ENCODE data around the gene RHBG.
"Not testable (repeated sequence)": the region's sequence is repeated elsewhere in the genome, so short reads cannot be mapped to it uniquely, and the experiment has no call there.

The RHBG gene

GRCh38 chr1:156344409-156344808 lies 24.6 kb upstream of the RHBG start:
- Histone ChIP-seq H3K27ac (ENCODE audit: low read length) (no peak overlapping the region), H3K36me3 (ENCODE audit: control insufficient read depth, insufficient read depth, low read length) (no peaks in the 10 kb centered on the region), H3K4me3 (ENCODE audit: low read length) (no peak overlapping the region), H3K9me3 (ENCODE audit: control insufficient read depth, insufficient read depth, low read length) (no peaks in the 10 kb centered on the region), H3K27me3 (ENCODE audit: control insufficient read depth, insufficient read depth, low read length) (no peaks in the 10 kb centered on the region), H3K4me1 (ENCODE audit: control insufficient read depth, insufficient read depth, low read length) (no peaks in the 10 kb centered on the region)
- no CpG with 5 or more reads among the region's 3 CpGs for WGBS (ENCODE audit: insufficient coverage, insufficient read length)
- DNase-seq (ENCODE audit: low read depth, low spot score): no peak

GRCh38 chr1:156346035-156346434 lies 23.0 kb upstream of the RHBG start:
- H3K36me3 ChIP-seq (ENCODE audit: control insufficient read depth, insufficient read depth, low read length); H3K4me1 ChIP-seq (ENCODE audit: control insufficient read depth, insufficient read depth, low read length); DNase-seq (ENCODE audit: low read depth, low spot score); H3K27me3 ChIP-seq (ENCODE audit: control insufficient read depth, insufficient read depth, low read length); H3K4me3 ChIP-seq (ENCODE audit: low read length); H3K9me3 ChIP-seq (ENCODE audit: control insufficient read depth, insufficient read depth, low read length); H3K27ac ChIP-seq (ENCODE audit: low read length): not testable (repeated sequence)
- WGBS (ENCODE audit: insufficient coverage, insufficient read length): no CpG with 5 or more reads among the region's 2 CpGs

GRCh38 chr1:156346636-156347035 lies 22.4 kb upstream of the RHBG start:
- H3K27me3 ChIP-seq (ENCODE audit: control insufficient read depth, insufficient read depth, low read length): no peaks in the 10 kb centered on the region
- no CpG with 5 or more reads among the region's 2 CpGs for WGBS (ENCODE audit: insufficient coverage, insufficient read length)
- H3K4me3 ChIP-seq (ENCODE audit: low read length): no peak overlapping the region
- no peaks in the 10 kb centered on the region for H3K36me3 ChIP-seq (ENCODE audit: control insufficient read depth, insufficient read depth, low read length)
- H3K27ac ChIP-seq (ENCODE audit: low read length): no peak overlapping the region
- DNase-seq (ENCODE audit: low read depth, low spot score): no peak
- H3K4me1 ChIP-seq (ENCODE audit: control insufficient read depth, insufficient read depth, low read length): no peaks in the 10 kb centered on the region
- H3K9me3 ChIP-seq (ENCODE audit: control insufficient read depth, insufficient read depth, low read length): no peaks in the 10 kb centered on the region

- no peak overlapping the region for H3K27ac ChIP-seq (ENCODE audit: low read length)
- no peak for DNase-seq (ENCODE audit: low read depth, low spot score)
- WGBS (ENCODE audit: insufficient coverage, insufficient read length): no CpG with 5 or more reads among the region's 4 CpGs
Measured at GRCh38 chr1:156347331-156347730, 21.7 kb upstream of the RHBG start.

GRCh38 chr1:156352481-156352880 lies 16.5 kb upstream of the RHBG start:
- WGBS (ENCODE audit: insufficient coverage, insufficient read length): no CpG with 5 or more reads among the region's 13 CpGs
- H3K4me1 ChIP-seq (ENCODE audit: control insufficient read depth, insufficient read depth, low read length); H3K27me3 ChIP-seq (ENCODE audit: control insufficient read depth, insufficient read depth, low read length); H3K4me3 ChIP-seq (ENCODE audit: low read length); H3K27ac ChIP-seq (ENCODE audit: low read length); H3K9me3 ChIP-seq (ENCODE audit: control insufficient read depth, insufficient read depth, low read length); DNase-seq (ENCODE audit: low read depth, low spot score); H3K36me3 ChIP-seq (ENCODE audit: control insufficient read depth, insufficient read depth, low read length): not testable (repeated sequence)

More at GRCh38 chr1:156347331-156347730, 21.7 kb upstream of the RHBG start:
- H3K9me3 ChIP-seq (ENCODE audit: control insufficient read depth, insufficient read depth, low read length): no peaks in the 10 kb centered on the region
- H3K36me3 ChIP-seq (ENCODE audit: control insufficient read depth, insufficient read depth, low read length): no peaks in the 10 kb centered on the region
- H3K4me3 ChIP-seq (ENCODE audit: low read length): no peak overlapping the region
- no peaks in the 10 kb centered on the region for H3K4me1 ChIP-seq (ENCODE audit: control insufficient read depth, insufficient read depth, low read length)
- no peaks in the 10 kb centered on the region for H3K27me3 ChIP-seq (ENCODE audit: control insufficient read depth, insufficient read depth, low read length)

GRCh38 chr1:156356262-156356874 lies 12.6 kb upstream of the RHBG start:
- H3K4me3 ChIP-seq (ENCODE audit: low read length): no peak overlapping the region

GRCh38 chr1:156356875-156357534 lies 12.0 kb upstream of the RHBG start:
- H3K36me3 ChIP-seq (ENCODE audit: control insufficient read depth, insufficient read depth, low read length): no peaks in the 10 kb centered on the region
- DNase-seq (ENCODE audit: low read depth, low spot score): peak; percentile 89
- no peaks in the 10 kb centered on the region for H3K27me3 ChIP-seq (ENCODE audit: control insufficient read depth, insufficient read depth, low read length)
- H3K9me3 ChIP-seq (ENCODE audit: control insufficient read depth, insufficient read depth, low read length): no peaks in the 10 kb centered on the region
- no CpG with 5 or more reads among the region's 22 CpGs for WGBS (ENCODE audit: insufficient coverage, insufficient read length)
- no peaks in the 10 kb centered on the region for H3K4me1 ChIP-seq (ENCODE audit: control insufficient read depth, insufficient read depth, low read length)
- H3K4me3 ChIP-seq (ENCODE audit: low read length): peak overlapping the region; percentile 35; the same call in 1 of the 2 replicates
- H3K27ac ChIP-seq (ENCODE audit: low read length): no peak overlapping the region

More at GRCh38 chr1:156356262-156356874, 12.6 kb upstream of the RHBG start:
- H3K4me1 ChIP-seq (ENCODE audit: control insufficient read depth, insufficient read depth, low read length): no peaks in the 10 kb centered on the region
- H3K9me3 ChIP-seq (ENCODE audit: control insufficient read depth, insufficient read depth, low read length): no peaks in the 10 kb centered on the region
- no peak overlapping the region for H3K27ac ChIP-seq (ENCODE audit: low read length)
- no peaks in the 10 kb centered on the region for H3K36me3 ChIP-seq (ENCODE audit: control insufficient read depth, insufficient read depth, low read length)
- WGBS (ENCODE audit: insufficient coverage, insufficient read length): 100% methylated on average over 1 of the region's 6 CpGs
- no peak for DNase-seq (ENCODE audit: low read depth, low spot score)
- H3K27me3 ChIP-seq (ENCODE audit: control insufficient read depth, insufficient read depth, low read length): no peaks in the 10 kb centered on the region

GRCh38 chr1:156357977-156358376 lies 11.0 kb upstream of the RHBG start:
- no CpG with 5 or more reads among the region's 2 CpGs for WGBS (ENCODE audit: insufficient coverage, insufficient read length)
- DNase-seq (ENCODE audit: low read depth, low spot score): no peak
- H3K27me3 ChIP-seq (ENCODE audit: control insufficient read depth, insufficient read depth, low read length): no peaks in the 10 kb centered on the region
- no peak overlapping the region for H3K4me3 ChIP-seq (ENCODE audit: low read length)
- H3K4me1 ChIP-seq (ENCODE audit: control insufficient read depth, insufficient read depth, low read length): no peaks in the 10 kb centered on the region
- no peaks in the 10 kb centered on the region for H3K36me3 ChIP-seq (ENCODE audit: control insufficient read depth, insufficient read depth, low read length)
- no peaks in the 10 kb centered on the region for H3K9me3 ChIP-seq (ENCODE audit: control insufficient read depth, insufficient read depth, low read length)
- H3K27ac ChIP-seq (ENCODE audit: low read length): no peak overlapping the region

- WGBS (ENCODE audit: insufficient coverage, insufficient read length): no CpG with 5 or more reads among the region's 1 CpG
- no peaks in the 10 kb centered on the region for H3K9me3 ChIP-seq (ENCODE audit: control insufficient read depth, insufficient read depth, low read length)
Measured at GRCh38 chr1:156358641-156359040, 10.4 kb upstream of the RHBG start.

GRCh38 chr1:156359249-156359648 lies 9.8 kb upstream of the RHBG start:
- no peak overlapping the region for H3K27ac ChIP-seq (ENCODE audit: low read length)
- no peak overlapping the region for H3K4me3 ChIP-seq (ENCODE audit: low read length)
- no peaks in the 10 kb centered on the region for H3K9me3 ChIP-seq (ENCODE audit: control insufficient read depth, insufficient read depth, low read length)
- no peaks in the 10 kb centered on the region for H3K36me3 ChIP-seq (ENCODE audit: control insufficient read depth, insufficient read depth, low read length)
- H3K4me1 ChIP-seq (ENCODE audit: control insufficient read depth, insufficient read depth, low read length): no peaks in the 10 kb centered on the region
- no peaks in the 10 kb centered on the region for H3K27me3 ChIP-seq (ENCODE audit: control insufficient read depth, insufficient read depth, low read length)
- DNase-seq (ENCODE audit: low read depth, low spot score): no peak
- WGBS (ENCODE audit: insufficient coverage, insufficient read length): no CpG with 5 or more reads among the region's 3 CpGs

More at GRCh38 chr1:156358641-156359040, 10.4 kb upstream of the RHBG start:
- no peak overlapping the region for H3K4me3 ChIP-seq (ENCODE audit: low read length)
- no peaks in the 10 kb centered on the region for H3K36me3 ChIP-seq (ENCODE audit: control insufficient read depth, insufficient read depth, low read length)
- H3K27ac ChIP-seq (ENCODE audit: low read length): no peak overlapping the region
- DNase-seq (ENCODE audit: low read depth, low spot score): no peak
- H3K27me3 ChIP-seq (ENCODE audit: control insufficient read depth, insufficient read depth, low read length): no peaks in the 10 kb centered on the region
- no peaks in the 10 kb centered on the region for H3K4me1 ChIP-seq (ENCODE audit: control insufficient read depth, insufficient read depth, low read length)

- H3K9me3 ChIP-seq (ENCODE audit: control insufficient read depth, insufficient read depth, low read length): no peaks in the 10 kb centered on the region
- H3K4me1 ChIP-seq (ENCODE audit: control insufficient read depth, insufficient read depth, low read length): no peaks in the 10 kb centered on the region
- H3K36me3 ChIP-seq (ENCODE audit: control insufficient read depth, insufficient read depth, low read length): no peaks in the 10 kb centered on the region
- WGBS (ENCODE audit: insufficient coverage, insufficient read length): no CpG with 5 or more reads among the region's 6 CpGs
- no peak overlapping the region for H3K27ac ChIP-seq (ENCODE audit: low read length)
- no peak for DNase-seq (ENCODE audit: low read depth, low spot score)
- H3K27me3 ChIP-seq (ENCODE audit: control insufficient read depth, insufficient read depth, low read length): no peaks in the 10 kb centered on the region
- no peak overlapping the region for H3K4me3 ChIP-seq (ENCODE audit: low read length)
Measured at GRCh38 chr1:156359973-156360372, 9.0 kb upstream of the RHBG start.
